WI38 (cell line): Measurements from ENCODE around the gene GRIP2.

Experiments used
- H3K4me3 ChIP-seq: 2 replicates; pipeline ENCODE4 v1.5.1; 2011; ENCODE audit warnings: low read depth, mild to moderate bottlenecking, control low read depth, low read length
- CTCF ChIP-seq: IDR thresholded peaks from 2 replicates; pipeline ENCODE4 v1.5.1; 2012; ENCODE audit warnings: low read depth, mild to moderate bottlenecking, control low read depth, low read length

The GRIP2 gene

GRCh38 chr3:14552041-14552648 lies 12.0 kb upstream of the GRIP2 start:
- no peak for TF ChIP-seq CTCF
- H3K4me3 ChIP-seq, result no peak overlapping the region

- no peak for TF ChIP-seq CTCF
- no peak overlapping the region for H3K4me3 ChIP-seq
Measured at GRCh38 chr3:14550651-14551611, 10.8 kb upstream of the GRIP2 start.

- H3K4me3 ChIP-seq, result no peak overlapping the region
- TF ChIP-seq CTCF, result no peak
Measured at GRCh38 chr3:14550181-14550580, 10.0 kb upstream of the GRIP2 start.

GRCh38 chr3:14549256-14549919 lies 9.2 kb upstream of the GRIP2 start:
- TF ChIP-seq CTCF, result no peak
- H3K4me3 ChIP-seq, result no peak overlapping the region

GRCh38 chr3:14548321-14548729 lies 8.2 kb upstream of the GRIP2 start:
- H3K4me3 ChIP-seq, result no peak overlapping the region
- peak; percentile 65; the same call in 1 of the 2 replicates for TF ChIP-seq CTCF

- no peak for TF ChIP-seq CTCF
- no peak overlapping the region for H3K4me3 ChIP-seq
Measured at GRCh38 chr3:14547693-14548092, 7.6 kb upstream of the GRIP2 start.
